ENCODE data around the gene PRR14. TPM values are rescaled to one million over a fixed set of nuclear protein-coding genes. Genes with fewer than 3 reads are reported as not detected.
"Not testable (repeated sequence)": the region's sequence is repeated elsewhere in the genome, so short reads cannot be mapped to it uniquely, and the experiment has no call there.

PRR14 gene
- total RNA-seq, 3 donors from 2014 or later, result 65.1 to 85.3 (median 71.0) TPM

GRCh38 chr16:30677931-30678585 lies 27.3 kb downstream of the PRR14 start:
- H3K4me1 Mint-ChIP-seq (ENCODE audit: low read depth), result no peaks in the 10 kb centered on the region
- no peak overlapping the region for H3K4me3 Mint-ChIP-seq
- no peaks in the 10 kb centered on the region for H3K27me3 Mint-ChIP-seq (ENCODE audit: low read depth)
- H3K36me3 Mint-ChIP-seq (ENCODE audit: insufficient read depth), result no peaks in the 10 kb centered on the region
- DNase-seq (no peak), ATAC-seq (no peak)
- no peaks in the 10 kb centered on the region for H3K9me3 Mint-ChIP-seq

GRCh38 chr16:30678586-30678970 lies 27.8 kb downstream of the PRR14 start:
- Mint-ChIP-seq H3K4me3 (no peak overlapping the region), H3K36me3 (ENCODE audit: insufficient read depth) (no peaks in the 10 kb centered on the region), H3K4me1 (ENCODE audit: low read depth) (no peaks in the 10 kb centered on the region), H3K27me3 (ENCODE audit: low read depth) (no peaks in the 10 kb centered on the region), H3K9me3 (no peaks in the 10 kb centered on the region)
- DNase-seq (no peak), ATAC-seq (no peak)

GRCh38 chr16:30680326-30680725 lies 29.6 kb downstream of the PRR14 start:
- Mint-ChIP-seq H3K4me1 (ENCODE audit: low read depth) (no peaks in the 10 kb centered on the region), H3K9me3 (no peaks in the 10 kb centered on the region), H3K36me3 (ENCODE audit: insufficient read depth) (no peaks in the 10 kb centered on the region), H3K27me3 (ENCODE audit: low read depth) (no peaks in the 10 kb centered on the region), H3K4me3 (no peak overlapping the region)
- ATAC-seq (no peak), DNase-seq (no peak)

- no peaks in the 10 kb centered on the region for H3K9me3 Mint-ChIP-seq
- H3K27me3 Mint-ChIP-seq (ENCODE audit: low read depth), result no peaks in the 10 kb centered on the region
- no peaks in the 10 kb centered on the region for H3K36me3 Mint-ChIP-seq (ENCODE audit: insufficient read depth)
- DNase-seq (no peak), ATAC-seq (no peak)
- H3K4me3 Mint-ChIP-seq, result no peak overlapping the region
- peaks cover 4% of the 10 kb centered on the region for H3K4me1 Mint-ChIP-seq (ENCODE audit: low read depth)
These were observed 37.9 kb downstream of the PRR14 start for GRCh38 chr16:30688701-30689100.

GRCh38 chr16:30691907-30692306 lies 41.1 kb downstream of the PRR14 start:
- ATAC-seq, result no peak
- Mint-ChIP-seq H3K27me3 (ENCODE audit: low read depth) (no peaks in the 10 kb centered on the region), H3K9me3 (no peaks in the 10 kb centered on the region), H3K36me3 (ENCODE audit: insufficient read depth) (no peaks in the 10 kb centered on the region), H3K4me3 (no peak overlapping the region), H3K4me1 (ENCODE audit: low read depth) (peaks cover 9% of the 10 kb centered on the region)
- no peak for DNase-seq

GRCh38 chr16:30692396-30693064 lies 41.8 kb downstream of the PRR14 start:
- Mint-ChIP-seq H3K27me3 (ENCODE audit: low read depth) (no peaks in the 10 kb centered on the region), H3K36me3 (ENCODE audit: insufficient read depth) (no peaks in the 10 kb centered on the region), H3K4me3 (no peak overlapping the region), H3K4me1 (ENCODE audit: low read depth) (peaks cover 15% of the 10 kb centered on the region), H3K9me3 (no peaks in the 10 kb centered on the region)
- DNase-seq (no peak), ATAC-seq (no peak)

- no peaks in the 10 kb centered on the region for H3K27me3 Mint-ChIP-seq (ENCODE audit: low read depth)
- peaks cover 23% of the 10 kb centered on the region for H3K4me1 Mint-ChIP-seq (ENCODE audit: low read depth)
- H3K9me3 Mint-ChIP-seq, result no peaks in the 10 kb centered on the region
- ATAC-seq, result no peak
- DNase-seq, result no peak
- no peak overlapping the region for H3K4me3 Mint-ChIP-seq
- peaks cover 7% of the 10 kb centered on the region for H3K36me3 Mint-ChIP-seq (ENCODE audit: insufficient read depth)
These were observed 44.4 kb downstream of the PRR14 start for GRCh38 chr16:30694926-30695693.

- ATAC-seq; DNase-seq; H3K9me3 Mint-ChIP-seq; H3K4me3 Mint-ChIP-seq; H3K27me3 Mint-ChIP-seq (ENCODE audit: low read depth): not testable (repeated sequence)
- peaks cover 29% of the 10 kb centered on the region for H3K4me1 Mint-ChIP-seq (ENCODE audit: low read depth)
- peaks cover 14% of the 10 kb centered on the region for H3K36me3 Mint-ChIP-seq (ENCODE audit: insufficient read depth)
These were observed 45.9 kb downstream of the PRR14 start for GRCh38 chr16:30696646-30697045.

- Mint-ChIP-seq H3K9me3 (no peaks in the 10 kb centered on the region), H3K4me1 (ENCODE audit: low read depth) (peaks cover 29% of the 10 kb centered on the region), H3K27me3 (ENCODE audit: low read depth) (no peaks in the 10 kb centered on the region), H3K4me3 (peak overlapping the region; percentile 93), H3K36me3 (ENCODE audit: insufficient read depth) (peaks cover 15% of the 10 kb centered on the region)
- DNase-seq (no peak), ATAC-seq (peak; percentile 88 to 89)
These were observed 46.7 kb downstream of the PRR14 start for GRCh38 chr16:30697264-30698138.

GRCh38 chr16:30698139-30698815 lies 47.5 kb downstream of the PRR14 start:
- peaks cover 18% of the 10 kb centered on the region for H3K36me3 Mint-ChIP-seq (ENCODE audit: insufficient read depth)
- H3K4me3 Mint-ChIP-seq, result peak overlapping the region; percentile 93
- no peaks in the 10 kb centered on the region for H3K9me3 Mint-ChIP-seq
- peaks cover 31% of the 10 kb centered on the region for H3K4me1 Mint-ChIP-seq (ENCODE audit: low read depth)
- H3K27me3 Mint-ChIP-seq (ENCODE audit: low read depth), result no peaks in the 10 kb centered on the region
- ATAC-seq, result peak; percentile 77 to 78
- DNase-seq, result peak; percentile 99

- ATAC-seq (peak; percentile 40 to 47), DNase-seq (peak; percentile 83)
- Mint-ChIP-seq H3K27me3 (ENCODE audit: low read depth) (no peaks in the 10 kb centered on the region), H3K4me3 (peak within 1 kb of the TSS; percentile 93), H3K36me3 (ENCODE audit: insufficient read depth) (peaks cover 18% of the 10 kb centered on the region), H3K4me1 (ENCODE audit: low read depth) (peaks cover 27% of the 10 kb centered on the region), H3K9me3 (no peaks in the 10 kb centered on the region)
These were observed 48.3 kb downstream of the PRR14 start, which contains the start of gene SRCAP for GRCh38 chr16:30698816-30699614. Gene SRCAP, plus strand, starts transcription at chr16:30699171. Its CDS starts 1,654 bp downstream, at chr16:30700825.

GRCh38 chr16:30699615-30700099 lies 48.9 kb downstream of the PRR14 start:
- Mint-ChIP-seq H3K4me1 (ENCODE audit: low read depth) (peaks cover 27% of the 10 kb centered on the region), H3K9me3 (no peaks in the 10 kb centered on the region), H3K36me3 (ENCODE audit: insufficient read depth) (peaks cover 18% of the 10 kb centered on the region), H3K4me3 (peak overlapping the region; percentile 93), H3K27me3 (ENCODE audit: low read depth) (no peaks in the 10 kb centered on the region)
- no peak for ATAC-seq
- no peak for DNase-seq

- Mint-ChIP-seq H3K9me3 (no peaks in the 10 kb centered on the region), H3K27me3 (ENCODE audit: low read depth) (no peaks in the 10 kb centered on the region), H3K4me1 (ENCODE audit: low read depth) (peaks cover 24% of the 10 kb centered on the region), H3K36me3 (ENCODE audit: insufficient read depth) (peaks cover 18% of the 10 kb centered on the region), H3K4me3 (peak overlapping the region; percentile 93)
- DNase-seq, result no peak
- ATAC-seq, result no peak
These were observed 49.7 kb downstream of the PRR14 start for GRCh38 chr16:30700491-30700890.
